SU-DHL-6 (cell line): ENCODE data around the gene GCC1.

Experiments
- EZH2phosphoT487 ChIP-seq: fragments of 200-600 bp; sonication (generic), shearing (Covaris generic); conservative IDR thresholded peaks from 2 replicates; pipeline ENCODE4 v1.6.1; 2018; ENCODE audit warnings: mild to moderate bottlenecking, antibody characterized with exemption, low read length, moderate library complexity, mixed read lengths
- TF ChIP-seq, protein P1 (sequence below): fragments of 200-600 bp; sonication (generic); IDR thresholded peaks from one replicate; pipeline ENCODE4 v1.5.1; 2017; ENCODE audit warnings: antibody characterized with exemption, mild to moderate bottlenecking, low read length, moderate library complexity; ENCODE audit not compliant: insufficient read depth, poor library complexity, severe bottlenecking

DNA sequence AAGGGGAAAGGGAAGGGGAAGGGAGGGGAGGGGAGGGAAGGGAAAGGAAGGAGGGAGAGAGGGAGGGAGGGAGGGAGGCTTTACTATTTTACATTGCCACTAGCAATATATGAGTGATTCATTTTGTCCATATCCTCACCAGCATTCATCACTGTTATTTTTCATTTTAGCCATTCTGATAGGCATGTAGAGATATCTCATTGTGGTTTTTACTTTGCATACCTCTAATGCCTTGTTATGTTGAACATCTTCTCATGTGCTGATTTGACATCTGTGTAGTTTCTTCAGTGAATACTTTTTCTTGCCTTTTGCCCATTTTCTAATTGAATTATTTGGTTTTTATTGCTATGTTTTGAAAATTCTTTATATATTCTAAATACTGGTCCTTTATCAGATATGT is 52.7 kb downstream of the GCC1 start:
- TF ChIP-seq, protein P1, sequence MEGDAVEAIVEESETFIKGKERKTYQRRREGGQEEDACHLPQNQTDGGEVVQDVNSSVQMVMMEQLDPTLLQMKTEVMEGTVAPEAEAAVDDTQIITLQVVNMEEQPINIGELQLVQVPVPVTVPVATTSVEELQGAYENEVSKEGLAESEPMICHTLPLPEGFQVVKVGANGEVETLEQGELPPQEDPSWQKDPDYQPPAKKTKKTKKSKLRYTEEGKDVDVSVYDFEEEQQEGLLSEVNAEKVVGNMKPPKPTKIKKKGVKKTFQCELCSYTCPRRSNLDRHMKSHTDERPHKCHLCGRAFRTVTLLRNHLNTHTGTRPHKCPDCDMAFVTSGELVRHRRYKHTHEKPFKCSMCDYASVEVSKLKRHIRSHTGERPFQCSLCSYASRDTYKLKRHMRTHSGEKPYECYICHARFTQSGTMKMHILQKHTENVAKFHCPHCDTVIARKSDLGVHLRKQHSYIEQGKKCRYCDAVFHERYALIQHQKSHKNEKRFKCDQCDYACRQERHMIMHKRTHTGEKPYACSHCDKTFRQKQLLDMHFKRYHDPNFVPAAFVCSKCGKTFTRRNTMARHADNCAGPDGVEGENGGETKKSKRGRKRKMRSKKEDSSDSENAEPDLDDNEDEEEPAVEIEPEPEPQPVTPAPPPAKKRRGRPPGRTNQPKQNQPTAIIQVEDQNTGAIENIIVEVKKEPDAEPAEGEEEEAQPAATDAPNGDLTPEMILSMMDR = no peak
- no peak for TF ChIP-seq EZH2phosphoT487
